GM23338 (cell line): ENCODE data around the gene FAM20A. TPM values are rescaled to one million over a fixed set of nuclear protein-coding genes. Genes with fewer than 3 reads are reported as not detected.

Source experiments
- polyA plus RNA-seq: library from polyadenylated mRNA; unstranded; fragments of >200 nt; fragmentation: Nextera tagmentation; extraction: Ambion mirVana; gene quantifications from 2 replicates; pipeline ENCODE4 v1.2.1, GENCODE V29; 2016
- total RNA-seq: library from RNA; depleted of rRNA; stranded (reverse); fragments of >200 nt; shearing (Covaris generic); gene quantifications from 2 replicates; pipeline ENCODE4 v1.2.3, GENCODE V29; 2014; rRNA removed

FAM20A gene
- total and polyA plus RNA-seq, 2 experiments from 2014 or later = 1.3 to 1.6 TPM

Other genes starting within 250 kb of the FAM20A start
- 29.3 and 30.1 TPM in 2 replicates for gene WIPI1, start 143.9 kb downstream of the FAM20A start, total RNA-seq
- gene WIPI1, start 143.9 kb downstream of the FAM20A start, polyA plus RNA-seq = 21.8 and 24.1 TPM in 2 replicates
- 100 and 106 TPM in 2 replicates for gene PRKAR1A, start 88.9 kb downstream of the FAM20A start, total RNA-seq
- 67.0 and 90.1 TPM in 2 replicates for gene PRKAR1A, start 88.9 kb downstream of the FAM20A start, polyA plus RNA-seq